NCI-H1436 (cell line): Measurements from ENCODE around the gene CCDC28B.

Experiments used
- DNase-seq: peaks from one replicate; lab custom pipeline; 2025; lab: John Stamatoyannopoulos, UW

CCDC28B gene

DNA sequence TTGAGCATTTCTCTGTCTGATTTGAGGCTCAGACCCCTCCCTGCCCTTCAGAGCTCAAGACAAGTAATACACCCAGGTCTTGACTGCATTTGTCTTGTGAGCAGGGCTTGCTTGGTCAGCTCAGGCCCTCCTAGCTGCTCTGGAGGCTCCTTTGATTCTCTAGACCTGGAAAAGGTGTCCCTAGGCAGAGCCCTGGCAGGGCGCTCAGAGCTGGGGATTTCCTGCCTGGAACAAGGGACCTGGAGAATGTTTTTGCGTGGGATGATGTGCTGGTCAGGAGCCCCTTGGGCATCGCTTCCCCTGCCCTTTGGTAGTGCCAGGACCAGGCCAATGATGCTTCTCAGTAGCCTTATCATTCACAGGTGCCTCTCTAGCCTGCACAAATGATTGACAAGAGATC lies 4.9 kb upstream of the CCDC28B start:
- DNase-seq: no peak

DNA sequence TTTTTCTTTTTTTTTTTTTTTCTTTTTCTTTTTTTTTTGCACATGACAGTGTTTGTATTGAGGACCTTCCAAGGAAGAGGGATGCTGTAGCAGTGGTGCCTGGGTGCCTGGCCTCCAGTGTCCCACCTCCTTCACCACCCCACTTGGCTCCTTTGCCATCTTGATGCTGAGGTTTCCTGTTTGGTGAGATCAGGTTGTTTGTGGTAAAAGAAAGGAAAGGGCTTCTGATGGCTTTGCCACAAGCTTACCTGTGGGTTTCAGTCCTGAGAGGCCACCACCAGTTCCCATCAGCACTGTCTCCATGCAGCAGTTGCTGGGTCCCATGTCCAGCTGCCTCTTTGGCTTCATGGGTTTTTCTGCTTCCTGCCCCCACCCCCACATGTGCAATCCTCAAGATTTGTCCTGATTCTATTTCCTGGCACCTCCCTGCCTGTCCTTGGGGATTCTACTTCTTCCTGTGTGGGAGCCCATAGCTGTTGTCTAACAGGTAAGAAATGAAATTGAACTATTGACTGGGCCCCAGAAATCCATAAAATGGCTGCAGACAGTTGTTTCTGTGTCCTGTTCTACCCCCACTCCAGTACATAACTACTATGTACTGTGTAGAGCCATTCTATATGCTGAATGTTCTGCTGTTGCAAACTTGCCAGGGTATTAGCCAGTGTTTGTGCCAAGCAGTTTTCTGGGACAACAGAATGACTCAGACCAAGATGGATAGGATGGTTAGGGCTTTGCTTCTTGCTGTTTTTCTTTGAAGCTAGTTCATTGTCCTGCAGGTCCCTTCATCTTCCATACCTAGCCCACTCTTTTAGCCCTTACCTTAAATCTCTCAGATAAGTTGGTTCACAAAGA lies 4.2 kb upstream of the CCDC28B start:
- no peak for DNase-seq

DNA sequence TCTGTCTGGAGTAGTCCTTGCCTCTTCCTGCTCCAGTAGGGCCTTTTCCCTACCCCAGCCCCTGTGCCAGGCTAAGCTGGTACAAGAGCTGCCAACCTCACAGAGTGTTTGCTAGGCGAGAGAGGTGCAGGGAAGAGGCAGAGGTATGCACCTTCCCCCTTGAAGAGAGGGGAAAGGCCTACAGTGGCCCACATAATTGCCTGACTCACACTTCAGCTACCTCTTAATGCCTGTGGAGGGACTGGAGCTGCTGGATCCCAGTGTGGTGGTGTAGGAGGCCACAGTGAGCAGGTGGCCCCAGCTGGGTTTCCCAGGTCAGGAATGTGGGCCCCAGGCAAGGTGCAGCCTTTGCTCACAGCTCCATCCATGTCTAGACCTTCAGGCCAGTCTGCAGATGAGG lies 3.3 kb upstream of the CCDC28B start:
- no peak for DNase-seq

DNA sequence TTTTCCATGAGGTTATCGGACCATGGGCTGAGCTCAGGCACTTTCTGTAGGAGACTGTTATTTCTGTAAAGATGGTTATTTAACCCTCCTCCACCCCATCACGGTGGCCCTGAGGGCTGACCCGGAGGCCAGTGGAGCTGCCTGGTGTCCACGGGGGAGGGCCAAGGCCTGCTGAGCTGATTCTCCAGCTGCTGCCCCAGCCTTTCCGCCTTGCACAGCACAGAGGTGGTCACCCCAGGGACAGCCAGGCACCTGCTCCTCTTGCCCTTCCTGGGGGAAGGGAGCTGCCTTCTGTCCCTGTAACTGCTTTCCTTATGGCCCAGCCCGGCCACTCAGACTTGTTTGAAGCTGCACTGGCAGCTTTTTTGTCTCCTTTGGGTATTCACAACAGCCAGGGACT lies 2.6 kb upstream of the CCDC28B start:
- DNase-seq: no peak

DNA sequence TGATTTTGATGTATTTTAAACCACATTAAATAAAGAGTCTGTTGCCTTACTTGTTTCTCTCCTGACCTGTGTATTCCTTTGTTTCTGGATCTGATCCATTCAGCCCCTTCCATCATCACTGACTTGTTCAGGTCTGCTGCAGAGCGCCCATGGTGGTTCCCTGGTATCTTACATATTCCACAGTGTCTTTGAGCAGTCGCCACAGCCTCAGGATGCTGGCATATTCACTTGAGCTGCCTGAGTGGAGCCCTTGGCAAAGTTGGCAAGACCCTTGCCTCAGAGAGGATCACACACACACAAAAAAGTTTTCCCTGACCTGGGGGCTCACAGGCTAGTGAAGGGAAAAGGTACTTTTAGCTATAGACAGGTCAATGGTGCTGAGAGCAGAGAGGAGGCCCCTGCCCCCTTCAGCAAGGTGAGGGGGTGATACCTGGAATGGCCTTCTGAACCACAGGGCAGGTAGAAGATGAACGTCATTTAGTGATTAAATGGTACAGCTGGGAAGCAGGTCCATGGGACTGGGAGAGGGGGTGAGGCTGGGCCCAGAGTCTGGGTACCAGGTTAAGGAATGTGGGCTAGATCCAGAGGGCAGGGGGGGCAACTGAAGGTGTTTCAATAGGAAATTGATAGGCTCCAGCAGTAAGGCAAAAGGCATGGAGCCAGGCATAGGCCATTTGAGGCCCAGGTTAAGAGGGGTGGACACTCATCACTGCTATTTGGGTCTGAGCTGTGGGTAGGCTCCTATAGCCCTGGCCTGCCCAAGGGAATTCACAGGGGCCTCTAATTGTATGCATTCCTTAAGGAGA lies 2.0 kb upstream of the CCDC28B start:
- no peak for DNase-seq

DNA sequence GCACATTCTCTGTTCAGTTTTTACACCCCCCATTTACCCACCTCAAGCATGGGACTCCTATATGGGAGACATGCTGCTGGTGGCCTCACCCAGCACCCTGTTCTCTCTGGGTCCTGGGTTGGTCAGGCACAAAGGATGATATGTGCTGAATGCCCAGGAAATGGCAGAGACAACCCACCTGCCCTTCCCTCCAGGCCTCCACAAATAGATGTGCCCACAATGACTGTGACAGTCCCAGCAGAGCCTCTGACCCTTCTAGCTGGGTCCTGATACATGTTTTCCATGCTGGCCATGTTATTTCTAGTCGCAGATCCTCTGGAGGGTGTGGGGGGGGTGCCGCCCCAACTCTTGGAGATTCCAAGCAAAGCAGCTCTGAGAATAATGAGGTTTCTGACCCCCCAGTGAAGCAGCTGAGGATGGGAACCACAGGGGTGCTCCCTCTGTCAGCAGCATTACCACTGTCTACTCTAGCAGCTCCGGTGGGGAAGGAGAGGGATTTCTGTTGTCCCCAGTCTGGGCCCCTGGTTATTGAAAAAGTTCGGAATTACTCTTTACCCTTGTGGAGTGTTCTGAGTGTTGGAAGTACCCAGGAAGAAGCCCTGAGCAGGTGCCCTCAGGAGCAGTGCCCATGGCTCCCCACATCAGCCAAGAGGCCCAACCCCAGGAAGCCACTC lies 1.2 kb upstream of the CCDC28B start:
- DNase-seq: no peak

DNA sequence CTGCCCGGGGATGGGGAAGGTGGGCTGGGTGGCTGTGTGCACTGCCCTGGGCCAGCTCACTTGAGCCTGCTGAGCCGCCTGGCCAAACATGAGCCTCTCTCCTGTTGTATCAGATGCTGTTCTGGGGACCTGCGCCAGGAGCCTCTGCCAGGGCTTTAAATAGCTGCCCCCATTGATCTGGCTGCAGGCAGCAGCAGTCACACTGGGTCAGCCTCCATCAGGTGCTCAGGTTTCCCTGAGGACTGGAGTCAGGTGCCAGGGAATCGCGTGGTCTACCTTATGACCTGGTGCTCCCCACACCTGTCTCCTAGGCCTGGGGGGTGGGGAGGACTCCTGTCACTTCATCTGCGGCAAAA lies 700 bp upstream of the CCDC28B start:
- peak; percentile 5 for DNase-seq

DNA sequence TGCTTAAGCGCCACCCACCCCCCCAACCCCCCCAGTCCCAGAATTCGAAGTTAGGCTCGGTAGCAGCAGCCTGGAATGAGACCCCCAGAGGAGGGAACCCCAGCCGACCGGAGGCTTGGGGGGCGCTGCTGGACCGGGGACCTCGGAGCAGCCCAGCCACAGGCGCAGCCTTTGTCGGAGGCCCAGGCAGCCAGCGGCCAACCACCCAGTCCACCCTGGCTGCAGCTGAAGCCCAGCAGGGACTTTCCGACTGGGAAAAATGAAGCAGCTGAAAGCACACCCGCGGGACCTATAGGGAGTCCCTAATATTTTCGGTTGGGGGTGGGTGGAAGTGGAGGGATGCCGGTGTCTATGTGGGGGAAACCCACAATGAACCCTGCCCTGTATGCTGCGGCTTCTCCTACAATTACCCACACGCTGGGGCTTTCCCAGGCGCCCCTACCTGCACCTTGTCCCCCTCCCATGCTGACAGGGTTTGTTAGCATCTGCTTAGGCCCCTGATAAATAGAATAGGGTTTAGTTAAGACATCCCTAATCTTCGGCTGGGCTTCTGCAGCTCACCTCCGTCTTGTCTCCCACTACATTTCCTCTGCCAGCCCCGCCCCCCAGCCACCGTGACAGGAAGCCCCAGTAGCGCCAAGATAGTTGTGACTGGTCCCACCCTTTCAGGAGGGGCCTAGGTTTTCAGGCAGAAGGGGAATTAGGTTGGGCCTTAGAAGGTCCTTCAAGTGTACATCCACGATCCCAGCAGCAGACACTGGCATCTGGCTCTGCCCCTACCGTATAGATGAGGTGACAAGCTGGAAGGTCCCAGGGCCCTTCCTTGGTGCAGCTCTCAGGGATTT lies 838 bp downstream of the CCDC28B start:
- peak; percentile 5 for DNase-seq

DNA sequence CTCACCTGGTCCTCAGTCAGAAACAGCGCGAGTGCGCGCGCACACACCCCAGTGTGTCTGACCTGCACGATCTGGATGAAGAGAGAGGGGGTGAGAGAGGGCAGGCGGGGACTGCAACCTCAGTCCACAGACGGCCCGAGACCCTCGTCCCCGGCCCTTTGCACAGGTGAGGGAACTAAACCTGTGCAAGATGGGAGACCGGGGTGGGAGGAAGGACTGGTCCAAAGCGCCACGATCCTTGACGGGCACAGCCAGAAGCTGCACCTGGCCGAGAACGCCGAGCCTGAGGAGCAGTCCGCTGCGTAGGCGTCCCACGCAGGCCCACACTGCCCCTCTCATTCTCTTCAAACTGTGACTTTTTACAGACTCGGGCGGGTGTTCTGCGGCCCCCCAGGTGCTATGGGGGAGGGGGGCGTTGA lies 4.6 kb downstream of the CCDC28B start:
- DNase-seq: no peak

DNA sequence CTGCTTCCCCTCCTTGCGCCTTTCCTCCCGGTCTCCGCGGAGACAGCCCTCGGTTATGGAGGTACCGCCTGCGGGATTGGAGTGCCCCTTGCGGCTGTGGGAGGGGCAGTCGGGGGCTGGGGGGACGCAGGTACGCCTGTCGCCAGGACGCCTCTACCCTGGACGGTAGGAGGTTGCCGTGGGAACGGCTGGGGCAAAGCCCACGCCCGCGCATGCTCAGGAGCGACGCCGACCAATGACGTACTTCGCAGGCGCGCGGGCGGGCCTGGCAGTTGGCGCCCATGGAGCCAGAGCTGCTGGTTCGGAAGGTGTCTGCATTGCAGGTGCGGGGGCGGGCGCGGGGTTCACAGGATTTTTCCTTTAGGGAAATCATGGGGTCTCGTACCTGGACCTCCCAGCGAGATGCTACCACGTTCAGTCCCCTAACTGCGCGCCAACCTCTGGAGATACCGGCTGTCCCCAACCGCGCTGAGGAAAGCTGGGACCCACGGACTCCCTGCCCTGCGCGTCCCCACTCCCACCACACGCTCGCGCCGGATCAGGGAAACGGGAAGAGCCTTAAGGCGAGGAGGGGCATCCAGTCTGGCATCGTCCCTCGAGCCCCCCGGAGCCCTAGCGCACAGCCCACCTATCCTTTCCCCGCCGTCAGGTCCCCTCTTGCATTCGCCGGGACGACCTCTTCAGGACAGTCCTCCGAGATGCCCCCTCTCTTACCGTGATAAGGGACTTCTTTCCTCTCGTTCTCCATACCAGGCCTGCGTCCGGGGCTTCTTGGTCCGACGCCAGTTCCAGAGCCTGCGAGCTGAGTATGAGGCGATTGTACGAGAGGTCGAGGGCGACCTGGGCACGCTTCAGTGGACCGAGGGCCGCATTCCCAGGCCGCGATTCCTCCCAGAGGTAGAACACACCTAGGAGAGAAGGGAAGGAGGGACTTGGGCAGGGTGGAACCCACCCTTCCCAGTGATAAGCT lies 5.3 kb downstream of the CCDC28B start, which contains the start of gene IQCC:
TSS of gene IQCC (plus strand) at position 271 of the 970 bp plus-strand sequence. CDS start at position 282, 11 bp downstream.
- DNase-seq: peak; percentile 94

DNA sequence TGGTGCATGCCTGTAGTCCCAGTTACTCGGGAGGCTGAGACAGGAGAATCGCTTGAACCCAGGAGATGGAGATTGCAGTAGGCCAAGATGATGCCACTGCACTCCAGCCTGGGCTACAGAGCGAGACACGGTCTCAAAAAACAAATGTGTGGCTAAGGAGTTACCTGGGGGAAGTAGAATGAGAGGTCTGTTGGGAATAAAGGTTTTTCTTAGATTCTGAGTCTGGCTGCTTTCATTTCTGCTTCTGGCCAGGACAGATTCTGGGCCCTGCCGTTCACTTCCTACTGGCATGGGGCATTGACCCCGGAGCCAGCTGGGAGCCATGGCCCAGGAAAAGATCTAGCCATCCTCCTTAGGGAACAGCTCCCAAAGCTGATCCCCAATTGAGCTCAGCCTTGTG lies 8.1 kb downstream of the CCDC28B start:
- DNase-seq: no peak

DNA sequence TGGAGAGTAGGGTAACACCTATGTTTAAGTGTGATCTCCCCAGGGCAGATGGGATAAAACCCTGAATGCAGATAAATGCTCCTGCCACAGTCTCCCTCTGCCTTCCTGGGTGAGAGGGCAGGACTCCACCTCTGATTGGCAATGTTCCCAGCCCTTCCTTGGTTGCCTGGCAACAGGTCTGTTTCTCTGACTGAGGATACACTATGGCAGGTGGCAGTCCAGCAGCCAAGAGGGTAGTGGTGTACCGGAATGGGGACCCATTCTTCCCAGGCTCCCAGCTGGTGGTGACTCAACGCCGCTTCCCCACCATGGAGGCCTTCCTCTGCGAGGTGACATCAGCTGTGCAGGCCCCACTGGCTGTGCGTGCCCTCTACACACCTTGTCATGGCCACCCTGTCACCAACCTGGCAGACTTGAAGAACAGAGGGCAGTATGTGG lies 8.5 kb downstream of the CCDC28B start, which contains the start of gene DCDC2B:
TSS of gene DCDC2B (plus strand) at position 199 of the 438 bp plus-strand sequence. CDS start at position 204, 5 bp downstream.
- DNase-seq: peak; percentile 92

DNA sequence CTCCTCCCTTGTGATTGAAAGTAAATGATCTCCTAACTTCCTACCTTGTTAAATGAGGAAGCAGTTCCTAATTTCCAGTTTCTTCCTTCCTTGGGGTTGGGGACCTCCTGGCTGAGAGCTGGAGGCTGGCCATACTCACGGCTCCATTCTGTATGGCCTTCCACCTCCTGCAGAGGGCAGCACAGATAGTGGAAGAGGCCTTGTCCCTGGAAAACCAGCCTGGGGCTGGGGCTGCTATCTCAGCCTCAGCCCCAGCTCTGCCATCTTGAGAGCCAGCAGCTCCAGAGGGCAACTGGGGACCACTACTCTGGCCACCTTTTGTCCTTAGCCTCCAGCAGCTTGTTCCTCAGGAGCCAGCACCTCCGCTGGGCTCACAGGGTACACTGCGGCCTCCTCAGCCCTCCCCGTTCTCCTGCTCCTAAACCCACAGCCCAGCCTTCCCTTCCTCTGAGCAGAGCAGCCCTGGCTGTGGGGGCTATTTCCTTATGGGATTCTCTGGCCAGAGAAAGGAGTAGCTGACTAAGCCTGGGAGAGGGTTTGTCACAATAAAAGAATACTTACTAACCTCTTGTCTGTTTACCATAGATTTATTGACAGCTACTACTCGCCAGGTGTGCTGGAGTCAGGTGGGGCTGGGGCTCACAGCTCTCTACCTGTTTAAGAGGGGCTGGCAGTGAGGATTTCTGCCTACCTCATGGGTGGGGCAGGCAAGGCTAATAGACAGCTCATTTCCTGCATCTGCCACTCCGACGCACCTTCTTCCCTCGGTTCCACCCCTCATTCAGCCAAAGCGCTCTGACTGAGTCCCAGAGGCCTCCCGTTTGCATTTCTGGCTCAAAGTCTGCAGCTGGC lies 15.5 kb downstream of the CCDC28B start:
- DNase-seq: peak; percentile 72

DNA sequence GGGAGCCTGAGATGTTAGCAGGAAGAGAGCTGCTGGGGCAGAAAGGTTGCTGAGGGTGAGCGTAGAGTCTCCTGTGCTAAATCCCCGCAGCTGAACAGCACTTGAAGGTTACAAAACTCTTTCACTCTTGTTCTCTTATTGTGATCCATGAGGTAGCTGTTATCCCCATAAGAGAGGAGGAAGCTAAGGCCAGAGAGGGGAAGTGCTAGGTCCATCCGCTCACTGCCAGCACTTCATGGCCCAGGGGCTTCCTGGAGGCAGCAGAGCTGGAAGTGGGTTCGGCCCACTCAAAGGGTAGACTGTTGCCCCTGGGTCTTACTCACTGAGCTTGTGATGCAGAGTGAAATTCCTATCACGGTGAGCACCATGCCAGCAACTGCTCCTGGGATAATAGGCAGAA lies 16.2 kb downstream of the CCDC28B start:
- DNase-seq: no peak

DNA sequence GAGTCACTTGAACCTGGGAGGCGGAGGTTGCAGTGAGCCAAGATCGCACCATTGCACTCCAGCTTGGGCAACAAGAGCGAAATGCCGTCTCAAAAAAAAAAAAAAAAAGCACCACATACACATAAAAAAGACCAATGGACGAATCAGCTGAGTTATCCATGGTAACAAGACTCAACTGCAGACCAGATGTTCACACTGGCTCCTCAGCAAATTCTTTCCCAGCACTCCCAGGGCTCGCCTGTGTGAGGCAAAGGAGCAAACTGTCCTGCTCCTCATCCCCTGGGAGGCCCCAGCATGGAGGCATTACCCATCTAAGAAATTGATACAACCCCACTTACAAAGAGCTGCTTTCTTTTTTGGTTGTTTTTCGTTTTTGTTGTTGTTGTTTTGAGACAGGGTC lies 18.6 kb downstream of the CCDC28B start:
- no peak for DNase-seq

DNA sequence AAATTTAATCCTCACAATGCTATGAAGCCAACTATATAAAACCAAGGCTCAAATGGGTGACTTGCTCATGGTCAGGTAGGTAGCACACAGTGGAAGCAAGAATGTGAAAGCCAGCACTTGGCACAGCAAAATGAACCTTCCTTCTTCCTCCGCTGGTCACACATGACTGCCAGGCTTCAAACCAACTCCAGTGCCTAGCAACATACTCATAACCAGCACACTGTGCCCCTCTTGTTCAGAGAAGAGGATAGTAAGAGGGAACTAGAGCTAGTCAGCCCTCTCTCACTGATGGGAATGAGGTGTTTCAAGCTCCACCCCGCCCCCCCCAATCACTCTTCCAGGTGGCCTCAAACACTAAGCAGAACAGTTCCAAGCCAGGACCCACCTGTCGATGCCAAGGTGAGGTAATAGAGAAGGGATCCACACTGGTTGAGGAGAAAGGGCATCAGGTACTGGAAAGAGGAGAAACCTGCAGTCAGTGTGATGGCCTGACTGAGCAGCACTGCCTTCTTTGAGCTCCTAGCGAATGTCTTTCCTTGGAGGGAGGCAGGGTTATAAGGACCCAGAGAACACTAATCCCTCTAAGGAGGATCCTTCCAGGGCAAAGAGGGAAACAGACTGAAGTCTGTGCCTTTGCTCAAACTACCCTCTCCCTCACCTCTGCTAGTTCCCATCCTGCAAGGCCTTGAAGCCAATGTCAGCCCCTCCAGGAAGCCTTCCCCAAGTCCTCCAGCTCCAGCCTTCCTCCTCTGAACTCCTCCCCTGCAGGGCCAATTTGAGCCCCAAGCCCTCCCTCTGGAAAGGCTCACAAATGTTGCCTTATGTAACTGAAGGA lies 20.6 kb downstream of the CCDC28B start:
- no peak for DNase-seq

DNA sequence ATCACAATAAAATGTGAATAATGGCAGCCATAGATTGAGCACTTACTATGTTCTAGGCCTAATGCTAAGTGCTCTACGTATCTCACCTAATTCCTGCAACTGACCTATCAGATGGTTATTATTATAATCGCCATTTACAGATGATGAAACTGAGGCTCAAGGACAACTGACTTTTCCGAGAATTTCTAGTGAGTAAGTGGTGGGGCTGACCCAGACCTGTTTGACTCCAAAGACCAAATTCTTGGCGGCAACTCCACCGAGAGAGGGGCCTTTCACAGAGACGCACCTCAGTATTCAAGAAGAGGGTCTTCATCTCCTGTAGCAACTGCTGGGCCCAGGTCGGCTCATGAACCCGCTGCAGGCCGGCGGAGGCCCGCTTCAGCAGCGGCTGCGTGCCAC lies 21.2 kb downstream of the CCDC28B start:
- DNase-seq: no peak

DNA sequence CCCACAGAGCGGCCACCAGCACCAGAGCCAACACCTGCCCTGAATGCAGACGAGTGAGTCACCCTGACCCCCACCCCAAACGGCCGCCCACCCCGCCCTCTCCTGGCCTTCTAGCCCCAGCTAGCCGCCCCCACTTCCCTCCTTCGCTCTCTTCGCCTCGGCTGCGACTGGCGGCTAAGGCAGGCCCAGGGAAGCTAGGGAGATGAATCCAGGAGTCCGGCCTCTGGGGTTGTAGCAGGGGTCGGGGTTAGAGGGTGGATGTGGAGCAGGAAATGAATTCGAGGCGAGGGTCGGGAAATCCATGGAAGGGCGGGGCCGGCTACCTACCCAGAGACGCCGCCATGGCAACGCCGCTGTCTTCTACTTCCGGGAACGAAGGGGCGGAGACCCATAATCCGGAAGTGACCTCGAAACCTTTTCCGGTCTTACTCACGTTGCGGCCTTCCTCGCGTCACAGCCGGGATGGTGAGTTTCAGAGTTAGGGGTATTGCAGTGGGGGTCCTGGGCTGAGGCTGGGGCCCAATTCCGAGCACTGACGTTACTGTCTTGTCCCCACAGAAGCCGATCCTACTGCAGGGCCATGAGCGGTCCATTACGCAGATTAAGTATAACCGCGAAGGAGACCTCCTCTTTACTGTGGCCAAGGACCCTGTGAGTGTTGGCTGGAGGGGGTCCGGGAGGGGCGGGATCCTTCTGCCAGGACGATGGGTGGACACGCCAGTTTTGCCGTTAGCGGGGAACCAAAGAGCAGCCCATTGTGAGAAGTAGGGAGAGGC lies 21.8 kb downstream of the CCDC28B start, which contains the start of the genes EIF3I and TMEM234:
TSS of gene EIF3I (plus strand) at position 428 of the 776 bp plus-strand sequence. CDS start at position 463, 35 bp downstream.
TSS of gene TMEM234 (minus strand) at position 374 of the 776 bp plus-strand sequence. CDS start at position 343, 31 bp downstream.
- DNase-seq: peak; percentile 90
